ENCODE measurements around the gene TENM4.

The TENM4 gene

GRCh38 chr11:79244798-79245197, 196.0 kb downstream of the TENM4 start:
- TF ChIP-seq, protein P1, sequence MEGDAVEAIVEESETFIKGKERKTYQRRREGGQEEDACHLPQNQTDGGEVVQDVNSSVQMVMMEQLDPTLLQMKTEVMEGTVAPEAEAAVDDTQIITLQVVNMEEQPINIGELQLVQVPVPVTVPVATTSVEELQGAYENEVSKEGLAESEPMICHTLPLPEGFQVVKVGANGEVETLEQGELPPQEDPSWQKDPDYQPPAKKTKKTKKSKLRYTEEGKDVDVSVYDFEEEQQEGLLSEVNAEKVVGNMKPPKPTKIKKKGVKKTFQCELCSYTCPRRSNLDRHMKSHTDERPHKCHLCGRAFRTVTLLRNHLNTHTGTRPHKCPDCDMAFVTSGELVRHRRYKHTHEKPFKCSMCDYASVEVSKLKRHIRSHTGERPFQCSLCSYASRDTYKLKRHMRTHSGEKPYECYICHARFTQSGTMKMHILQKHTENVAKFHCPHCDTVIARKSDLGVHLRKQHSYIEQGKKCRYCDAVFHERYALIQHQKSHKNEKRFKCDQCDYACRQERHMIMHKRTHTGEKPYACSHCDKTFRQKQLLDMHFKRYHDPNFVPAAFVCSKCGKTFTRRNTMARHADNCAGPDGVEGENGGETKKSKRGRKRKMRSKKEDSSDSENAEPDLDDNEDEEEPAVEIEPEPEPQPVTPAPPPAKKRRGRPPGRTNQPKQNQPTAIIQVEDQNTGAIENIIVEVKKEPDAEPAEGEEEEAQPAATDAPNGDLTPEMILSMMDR (IDR thresholded peaks at IDR 0.05; ENCODE audit: extremely low read depth, insufficient read depth, missing control alignments) = no peak
- in situ Hi-C loops (cut with MboI; ENCODE audit: low pct_unique_long_range_greater_than_20kb, low sequenced_read_pairs, unreplicated experiment) = no loop called here
- DNase-seq (ENCODE audit: low spot score) = no peak

GRCh38 chr11:79244241-79244772, 196.5 kb downstream of the TENM4 start:
- TF ChIP-seq, protein P1 (IDR thresholded peaks at IDR 0.05; ENCODE audit: extremely low read depth, insufficient read depth, missing control alignments) = no peak
- in situ Hi-C loops (cut with MboI; ENCODE audit: low pct_unique_long_range_greater_than_20kb, low sequenced_read_pairs, unreplicated experiment) = no loop called here
- DNase-seq (ENCODE audit: low spot score) = no peak

- no peak for DNase-seq (ENCODE audit: low spot score)
- in situ Hi-C loops (cut with MboI; ENCODE audit: low pct_unique_long_range_greater_than_20kb, low sequenced_read_pairs, unreplicated experiment) = no loop called here
- TF ChIP-seq, protein P1 (IDR thresholded peaks at IDR 0.05; ENCODE audit: extremely low read depth, insufficient read depth, missing control alignments) = no peak
These were observed 197.2 kb downstream of the TENM4 start for GRCh38 chr11:79243422-79244210.

DNA sequence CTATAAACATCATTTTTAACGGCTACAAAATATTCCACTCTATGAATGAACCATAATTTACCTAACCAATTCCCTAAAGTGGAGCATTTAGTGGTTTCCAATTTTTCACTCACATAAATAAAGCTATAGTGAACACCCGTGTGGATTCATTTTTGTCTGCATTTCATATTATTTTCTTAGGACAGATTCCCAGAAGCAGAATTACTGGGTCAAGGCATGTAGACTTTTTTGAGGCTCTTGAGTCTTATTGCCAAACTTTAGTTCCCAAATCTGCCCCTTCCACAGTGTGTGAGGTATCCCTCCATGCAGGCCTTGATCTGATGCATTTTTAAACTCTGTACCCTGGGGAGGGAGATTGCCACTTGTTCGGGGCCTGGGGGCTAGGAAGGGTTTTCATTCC, 198.2 kb downstream of the TENM4 start:
- TF ChIP-seq, protein P1 (IDR thresholded peaks at IDR 0.05; ENCODE audit: extremely low read depth, insufficient read depth, missing control alignments) = no peak
- in situ Hi-C loops (cut with MboI; ENCODE audit: low pct_unique_long_range_greater_than_20kb, low sequenced_read_pairs, unreplicated experiment) = no loop called here
- no peak for DNase-seq (ENCODE audit: low spot score)

- no peak for DNase-seq (ENCODE audit: low spot score)
- in situ Hi-C loops (cut with MboI; ENCODE audit: low pct_unique_long_range_greater_than_20kb, low sequenced_read_pairs, unreplicated experiment) = no loop called here
- TF ChIP-seq, protein P1 (IDR thresholded peaks at IDR 0.05; ENCODE audit: extremely low read depth, insufficient read depth, missing control alignments) = no peak
These were observed 199.0 kb downstream of the TENM4 start for GRCh38 chr11:79241852-79242241.

DNA sequence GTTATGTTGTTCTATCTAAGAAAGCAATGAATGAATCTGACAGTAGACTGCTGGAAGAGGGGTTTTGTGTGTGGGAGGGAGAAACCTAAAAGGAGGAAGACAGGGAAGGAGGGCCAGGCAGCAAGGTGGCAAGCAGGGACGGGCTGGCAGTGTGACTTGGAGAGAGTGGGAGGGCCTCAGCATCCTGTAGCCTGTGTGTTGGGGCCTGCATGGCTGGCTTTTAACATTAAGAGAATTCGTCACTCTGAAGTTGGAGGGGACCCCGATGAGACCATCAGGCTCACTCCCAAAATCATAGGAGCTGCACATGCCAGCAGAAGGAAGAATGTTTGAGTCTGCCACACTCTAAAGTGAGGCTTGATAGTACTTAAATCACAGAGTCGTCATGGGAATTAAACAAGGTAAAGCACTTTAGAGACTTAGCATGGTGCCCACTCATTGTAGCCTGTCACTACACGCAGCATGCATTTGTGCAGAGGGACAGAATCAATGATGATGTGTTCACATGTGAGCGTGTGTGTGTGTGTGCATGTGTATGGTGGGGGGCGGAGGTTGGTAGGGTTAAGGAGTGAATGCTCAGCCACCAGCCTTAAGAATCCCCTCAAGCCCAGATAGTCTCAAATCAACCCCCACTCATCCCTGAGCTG, 199.5 kb downstream of the TENM4 start:
- DNase-seq (ENCODE audit: low spot score) = no peak
- TF ChIP-seq, protein P1 (IDR thresholded peaks at IDR 0.05; ENCODE audit: extremely low read depth, insufficient read depth, missing control alignments) = no peak
- in situ Hi-C loops (cut with MboI; ENCODE audit: low pct_unique_long_range_greater_than_20kb, low sequenced_read_pairs, unreplicated experiment) = no loop called here
